PC-3 (cell line): ENCODE measurements around the gene SLC2A9. TPM values are rescaled to one million over a fixed set of nuclear protein-coding genes. Genes with fewer than 3 reads are reported as not detected.

ENCODE experiments used
- ATAC-seq: fragments of 200-7000 bp; cut with Tn5 transposase; 2 replicates; pipeline ENCODE4 v1.9.1; 2020; ENCODE audit warnings: mild to moderate bottlenecking, moderate library complexity
- BruUV-seq: library from RNA; stranded (reverse); fragments of 400-500 nt; replicated peaks from 2 replicates; lab custom pipeline; 2021; lab: Mats Ljungman, UMichigan
- CTCF ChIA-PET: fragments of 300-600 bp; sonication (Branson Sonifier 250); formaldehyde crosslinking; loops from one replicate; lab custom pipeline; 2022; ENCODE audit warnings: antibody characterized with exemption; lab: Charles Lee
- POLR2A ChIA-PET: fragments of 300-600 bp; sonication (Branson Sonifier 250); formaldehyde crosslinking; loops from one replicate; lab custom pipeline; 2022; ENCODE audit warnings: antibody characterized with exemption; ENCODE audit not compliant: unreplicated experiment; lab: Charles Lee
- DNase-seq: peaks from one replicate; pipeline ENCODE4 v3.0.0-alpha.2; 2015
- H2AFZ ChIP-seq: fragments of 300-600 bp; sonication (generic); 2 replicates; pipeline ENCODE4 v1.6.0; 2016; ENCODE audit warnings: antibody characterized with exemption, low read length
- H3F3A ChIP-seq: fragments of 300-600 bp; sonication (generic); one replicate; pipeline ENCODE4 v1.6.0; 2017; ENCODE audit warnings: antibody characterized with exemption, low read length, control low read depth, mild to moderate bottlenecking; ENCODE audit not compliant: unreplicated experiment
- H3K27ac ChIP-seq: fragments of 300-600 bp; sonication (generic); 2 replicates; pipeline ENCODE4 v1.5.1; 2016; ENCODE audit warnings: mild to moderate bottlenecking, low read length
- H3K27me3 ChIP-seq: fragments of 300-600 bp; sonication (generic); 2 replicates; pipeline ENCODE4 v1.6.1; 2016; ENCODE audit warnings: low read length, mixed read lengths
- H3K36me3 ChIP-seq: fragments of 300-600 bp; sonication (generic); 2 replicates; pipeline ENCODE4 v1.6.1; 2016; ENCODE audit warnings: low read depth, mixed run types, low read length, mixed read lengths
- H3K4me1 ChIP-seq: fragments of 300-600 bp; sonication (generic); 2 replicates; pipeline ENCODE4 v1.5.1; 2016; ENCODE audit warnings: low read length; ENCODE audit not compliant: insufficient read depth
- H3K4me2 ChIP-seq: fragments of 300-600 bp; sonication (generic); 2 replicates; pipeline ENCODE4 v1.6.0; 2016; ENCODE audit warnings: low read length
- H3K4me3 ChIP-seq: fragments of 300-600 bp; sonication (generic); 2 replicates; pipeline ENCODE4 v1.5.1; 2016; ENCODE audit warnings: mild to moderate bottlenecking, low read length, mixed read lengths
- H3K79me2 ChIP-seq: fragments of 300-600 bp; sonication (generic); 2 replicates; pipeline ENCODE4 v1.6.1; 2017; ENCODE audit warnings: low read length, mixed read lengths
- H3K9ac ChIP-seq: fragments of 300-600 bp; sonication (generic); 2 replicates; pipeline ENCODE4 v1.6.0; 2016; ENCODE audit warnings: mild to moderate bottlenecking, low read length
- H3K9me2 ChIP-seq: fragments of 300-600 bp; sonication (generic); replicated peaks from 2 replicates; pipeline ENCODE4 v1.6.1; 2016; ENCODE audit warnings: mixed run types, low read length, mixed read lengths
- H3K9me3 ChIP-seq: fragments of 300-600 bp; sonication (generic); 2 replicates; pipeline ENCODE4 v1.6.1; 2016; ENCODE audit warnings: low read length, mixed read lengths
- H4K20me1 ChIP-seq: fragments of 300-600 bp; sonication (generic); 2 replicates; pipeline ENCODE4 v1.6.1; 2016; ENCODE audit warnings: low read length, mixed read lengths
- CTCF ChIP-seq: fragments of 300-600 bp; sonication (generic); conservative IDR thresholded peaks from 2 replicates; pipeline ENCODE4 v1.5.1; 2017; ENCODE audit warnings: antibody characterized with exemption, low read depth, mild to moderate bottlenecking, low read length
- EZH2 ChIP-seq: fragments of 300-600 bp; sonication (generic); IDR thresholded peaks from one replicate; pipeline ENCODE4 v1.6.1; 2017; ENCODE audit warnings: antibody characterized with exemption, mild to moderate bottlenecking, low read length; ENCODE audit not compliant: unreplicated experiment
- EZH2phosphoT487 ChIP-seq: fragments of 300-600 bp; sonication (generic); IDR thresholded peaks from 2 replicates; pipeline ENCODE4 v1.6.1; 2018; ENCODE audit warnings: mild to moderate bottlenecking, antibody characterized with exemption, low read length, borderline replicate concordance
- intact Hi-C: fragments of 100-400 bp; cut with micrococcal nuclease; formaldehyde crosslinking; loops from 2 replicates; pipeline ENCODE4 v1.9.0; 2023
- total RNA-seq: library from RNA; depleted of rRNA; stranded (reverse); fragments of >200 nt; gene quantifications from 2 replicates; pipeline ENCODE4 v1.2.3, GENCODE V29; 2014

The SLC2A9 gene
- total RNA-seq, 1 experiment from 2014 or later = 0.11 TPM

GRCh38 chr4:9949573-9949972 lies 71.7 kb downstream of the SLC2A9 start:
- H3K4me2 ChIP-seq = no peak overlapping the region
- H3K9ac ChIP-seq = no peak overlapping the region
- H3K27ac ChIP-seq = no peak overlapping the region
- H3K9me3 ChIP-seq = no peaks in the 10 kb centered on the region
- no peak overlapping the region for H2AFZ ChIP-seq
- ChIA-PET POLR2A (no interaction called here), CTCF (no interaction called here)
- intact Hi-C loops = no loop called here
- H4K20me1 ChIP-seq = no peaks in the 10 kb centered on the region
- H3K27me3 ChIP-seq = no peaks in the 10 kb centered on the region
- no peaks in the 10 kb centered on the region for H3K9me2 ChIP-seq
- no peak for TF ChIP-seq CTCF
- no peak for TF ChIP-seq EZH2phosphoT487
- TF ChIP-seq EZH2 = no peak
- ATAC-seq (no peak), DNase-seq (no peak)
- H3K4me1 ChIP-seq = peaks cover 10% of the 10 kb centered on the region
- BruUV-seq = no TSS peak
- no peak overlapping the region for H3K4me3 ChIP-seq
- no peaks in the 10 kb centered on the region for H3K36me3 ChIP-seq
- H3K79me2 ChIP-seq = no peaks in the 10 kb centered on the region
- H3F3A ChIP-seq = no peaks in the 10 kb centered on the region

GRCh38 chr4:9947168-9948062 lies 73.9 kb downstream of the SLC2A9 start:
- POLR2A ChIA-PET = no interaction called here
- no TSS peak for BruUV-seq
- H3K9me2 ChIP-seq = no peaks in the 10 kb centered on the region
- no peak overlapping the region for H3K4me2 ChIP-seq
- no peak overlapping the region for H3K27ac ChIP-seq
- no peak overlapping the region for H3K4me3 ChIP-seq
- no peak for TF ChIP-seq CTCF
- TF ChIP-seq EZH2 = no peak
- TF ChIP-seq EZH2phosphoT487 = no peak
- no peaks in the 10 kb centered on the region for H3K27me3 ChIP-seq
- no peaks in the 10 kb centered on the region for H3K79me2 ChIP-seq
- peaks cover 15% of the 10 kb centered on the region for H3K4me1 ChIP-seq
- no peaks in the 10 kb centered on the region for H3K36me3 ChIP-seq
- H3K9me3 ChIP-seq = no peaks in the 10 kb centered on the region
- DNase-seq = no peak
- CTCF ChIA-PET = no interaction called here
- ATAC-seq = no peak
- no peaks in the 10 kb centered on the region for H4K20me1 ChIP-seq
- no peak overlapping the region for H2AFZ ChIP-seq
- intact Hi-C loops = no loop called here
- H3F3A ChIP-seq = no peaks in the 10 kb centered on the region
- no peak overlapping the region for H3K9ac ChIP-seq

GRCh38 chr4:9946170-9946569 lies 75.1 kb downstream of the SLC2A9 start:
- TF ChIP-seq EZH2 (no peak), EZH2phosphoT487 (no peak), CTCF (no peak)

More at GRCh38 chr4:9946170-9946569, 75.1 kb downstream of the SLC2A9 start:
- Histone ChIP-seq H2AFZ (no peak overlapping the region), H3K4me2 (no peak overlapping the region), H3K4me3 (no peak overlapping the region), H3K9me3 (no peaks in the 10 kb centered on the region), H3K9ac (no peak overlapping the region), H4K20me1 (no peaks in the 10 kb centered on the region), H3K79me2 (no peaks in the 10 kb centered on the region), H3K9me2 (no peaks in the 10 kb centered on the region), H3K4me1 (peaks cover 15% of the 10 kb centered on the region), H3K27me3 (no peaks in the 10 kb centered on the region), H3F3A (no peaks in the 10 kb centered on the region), H3K27ac (no peak overlapping the region), H3K36me3 (no peaks in the 10 kb centered on the region)
- ATAC-seq (no peak), DNase-seq (no peak)
- CTCF ChIA-PET = no interaction called here
- POLR2A ChIA-PET = no interaction called here
- BruUV-seq = no TSS peak
- intact Hi-C loops = no loop called here
